GM12878 (cell line): ENCODE measurements around the gene SATB1. TPM values are rescaled to one million over a fixed set of nuclear protein-coding genes. Genes with fewer than 3 reads are reported as not detected.
"Not testable (repeated sequence)": the region's sequence is repeated elsewhere in the genome, so short reads cannot be mapped to it uniquely, and the experiment has no call there.

Experiments
- ATAC-seq: fragments of 200-7000 bp; cut with Tn5 transposase; 3 replicates; pipeline ENCODE4 v1.9.1; 2020; ENCODE audit warnings: mild to moderate bottlenecking, moderate library complexity
- BruUV-seq: library from RNA; stranded (reverse); fragments of 400-500 nt; replicated peaks from 2 replicates; lab custom pipeline; 2021; lab: Mats Ljungman, UMichigan
- CTCF ChIA-PET: fragments of 300-600 bp; sonication (Branson Sonifier 250); formaldehyde crosslinking; extraction: SDS; loops from one replicate; lab custom pipeline; 2021; ENCODE audit warnings: inconsistent platforms; lab: Yijun Ruan, JAX
- POLR2A ChIA-PET: fragments of 350-600 bp; formaldehyde crosslinking; extraction: SDS; loops from one replicate; lab custom pipeline; 2021; ENCODE audit warnings: inconsistent platforms; lab: Charles Lee
- RAD21 ChIA-PET: fragments of 300-600 bp; sonication (Branson Sonifier 250); formaldehyde crosslinking; loops from one replicate; lab custom pipeline; 2023; ENCODE audit warnings: antibody characterized with exemption; ENCODE audit not compliant: unreplicated experiment; lab: Charles Lee
- SMC1A ChIA-PET: fragments of 300-600 bp; sonication (Branson Sonifier 250); formaldehyde crosslinking; loops from one replicate; lab custom pipeline; 2023; ENCODE audit not compliant: unreplicated experiment, uncharacterized antibody; lab: Charles Lee
- DNase-seq: peaks from one replicate; pipeline ENCODE4 v3.0.0-alpha.2; 2011; ENCODE audit warnings: low read depth, low spot score
- FAIRE-seq: peaks from 3 replicates; lab custom pipeline; 2011; peaks lifted over from hg19 to GRCh38; lab: Jason Lieb, UNC
- H2AFZ ChIP-seq: 2 replicates; pipeline ENCODE4 v1.6.0; 2011; ENCODE audit warnings: low read depth, low read length, control low read depth; ENCODE audit not compliant: control insufficient read depth
- H3K27ac ChIP-seq: 2 replicates; pipeline ENCODE4 v1.5.1; 2011; ENCODE audit warnings: control low read depth; ENCODE audit not compliant: control insufficient read depth, insufficient read depth
- H3K27me3 ChIP-seq, 2 experiments: replicated peaks in 1 of 2; 2 replicates each; pipeline versions ENCODE4 v1.6.0 to v1.6.1; 2011; ENCODE audit warnings: low read length in 1 of 2; ENCODE audit not compliant: control insufficient read depth in 2 of 2, insufficient read depth in 2 of 2
- H3K36me3 ChIP-seq, 2 experiments: 2 replicates each; pipeline ENCODE4 v1.5.1; 2011; ENCODE audit warnings: low read length in 1 of 2; ENCODE audit not compliant: control insufficient read depth in 2 of 2, insufficient read depth in 2 of 2
- H3K4me1 ChIP-seq: 2 replicates; pipeline ENCODE4 v1.6.1; 2011; ENCODE audit warnings: mild to moderate bottlenecking, low read length, moderate library complexity, mixed read lengths; ENCODE audit not compliant: control insufficient read depth, insufficient read depth
- H3K4me2 ChIP-seq: 2 replicates; pipeline ENCODE4 v1.6.0; 2011; ENCODE audit warnings: control low read depth; ENCODE audit not compliant: control insufficient read depth, insufficient read depth
- H3K4me3 ChIP-seq: fragments of 200-600 bp; sonication (generic); 2 replicates; pipeline ENCODE4 v1.5.1; 2016
- H3K79me2 ChIP-seq: 2 replicates; pipeline ENCODE4 v1.6.0; 2011; ENCODE audit warnings: low read length; ENCODE audit not compliant: control insufficient read depth, insufficient read depth
- H3K9ac ChIP-seq: 2 replicates; pipeline ENCODE4 v1.8.0; 2011; ENCODE audit warnings: low read length, control low read depth, mixed read lengths; ENCODE audit not compliant: control insufficient read depth, insufficient read depth
- H3K9me3 ChIP-seq: replicated peaks from 3 replicates; pipeline ENCODE4 v1.5.1; 2011; ENCODE audit warnings: mild to moderate bottlenecking, low read length; ENCODE audit not compliant: control insufficient read depth, insufficient read depth
- H4K20me1 ChIP-seq: 2 replicates; pipeline ENCODE4 v1.6.0; 2011; ENCODE audit not compliant: control insufficient read depth, insufficient read depth
- CBX5 ChIP-seq: sonication (generic); IDR thresholded peaks from 2 replicates; pipeline ENCODE4 v1.6.1; 2016; ENCODE audit warnings: low read depth, moderate library complexity, mild to moderate bottlenecking, inconsistent platforms
- FOXK2 ChIP-seq: fragments of 450-650 bp; IDR thresholded peaks from 2 replicates; pipeline ENCODE4 v1.6.1; 2017; ENCODE audit warnings: mild to moderate bottlenecking, moderate library complexity
- IKZF1 ChIP-seq: fragments of 450-650 bp; conservative IDR thresholded peaks from 2 replicates; pipeline ENCODE4 v1.6.1; 2017; ENCODE audit warnings: antibody characterized with exemption, mild to moderate bottlenecking
- MEF2B ChIP-seq: fragments of 450-650 bp; IDR thresholded peaks from 2 replicates; pipeline ENCODE4 v1.6.1; 2018; ENCODE audit warnings: mild to moderate bottlenecking, moderate library complexity; ENCODE audit not compliant: partially characterized antibody, poor library complexity, severe bottlenecking
- NRF1 ChIP-seq: conservative IDR thresholded peaks from 2 replicates; pipeline ENCODE4 v1.6.1; 2011; ENCODE audit warnings: mild to moderate bottlenecking, low read depth, low read length, improper control_type of control experiment
- RB1 ChIP-seq: fragments of 450-650 bp; formaldehyde crosslinking; IDR thresholded peaks from 2 replicates; pipeline ENCODE4 v1.6.1; 2017; ENCODE audit warnings: mild to moderate bottlenecking, borderline replicate concordance
- YY1 ChIP-seq: IDR thresholded peaks from 2 replicates; pipeline ENCODE4 v1.6.1; 2011; ENCODE audit warnings: low read depth, mild to moderate bottlenecking, low read length
- WGBS: methylation state at CpG from one replicate; pipeline ENCODE4 v1.1.6; 2016; ENCODE audit warnings: low lambda C conversion rate; ENCODE audit not compliant: insufficient replicate concordance, insufficient coverage; ENCODE audit errors: missing lambda C conversion rate; 5-methylcytosine and 5-hydroxymethylcytosine counted together
- in situ Hi-C: fragments of 300-500 bp; cut with MboI; formaldehyde crosslinking; loops from 9 replicates; pipeline ENCODE4 v1.14.3; 2018; ENCODE audit warnings: mixed read lengths
- intact Hi-C: fragments of 100-400 bp; cut with micrococcal nuclease; formaldehyde crosslinking; loops from one replicate; pipeline ENCODE4 v1.14.2; 2022; ENCODE audit not compliant: unreplicated experiment
- polyA plus RNA-seq, 11 experiments: library from polyadenylated mRNA; depleted of rRNA in 4 of 11; unstranded in 6 of 11; stranded (reverse) in 5 of 11; fragments of >200 nt; fragmentation: Nextera tagmentation in 4 of 11; fragmentation: Illumina TruSeq in 1 of 11; extraction: Ambion mirVana in 4 of 11; extraction: Trizol in 1 of 11; gene quantifications; 1 replicate in 1 of 11; 2 replicates in 10 of 11; pipeline versions ENCODE4 v1.2.1 to v1.2.3, GENCODE V29; 2011 to 2016; ENCODE audit warnings: inconsistent platforms in 2 of 11, missing spikeins in 2 of 11, low read depth in 1 of 11
- total RNA-seq, 4 experiments: library from RNA; depleted of rRNA in 3 of 4; stranded (reverse); fragments of >200 nt in 3 of 4; fragmentation: Illumina TruSeq in 1 of 4; extraction: Trizol in 1 of 4; gene quantifications; 2 replicates each; pipeline versions ENCODE4 v1.2.1 to v1.2.3, GENCODE V29; 2013 to 2021
- TF ChIP-seq, protein P1 (sequence below): IDR thresholded peaks from 2 replicates; pipeline ENCODE4 v1.6.1; 2012; ENCODE audit warnings: improper control_type of control experiment, low read depth, low read length; ENCODE audit not compliant: insufficient replicate concordance

Gene SATB1
- total and polyA plus RNA-seq, 10 of the 15 experiments (the other 5 are each of a cell fraction or from before 2014, with no cell fraction given), result 0.01 to 0.72 (median 0.07) TPM; not detected in 4

- POLR2A ChIA-PET, result no interaction called here
- ATAC-seq, result no peak
- in situ Hi-C loops (no loop called here), intact Hi-C loops (no loop called here)
- no peaks in the 10 kb centered on the region for H3K4me1 ChIP-seq
- no peak for TF ChIP-seq YY1
- TF ChIP-seq RB1, result no peak
- TF ChIP-seq NRF1, result no peak
- TF ChIP-seq, protein P1, sequence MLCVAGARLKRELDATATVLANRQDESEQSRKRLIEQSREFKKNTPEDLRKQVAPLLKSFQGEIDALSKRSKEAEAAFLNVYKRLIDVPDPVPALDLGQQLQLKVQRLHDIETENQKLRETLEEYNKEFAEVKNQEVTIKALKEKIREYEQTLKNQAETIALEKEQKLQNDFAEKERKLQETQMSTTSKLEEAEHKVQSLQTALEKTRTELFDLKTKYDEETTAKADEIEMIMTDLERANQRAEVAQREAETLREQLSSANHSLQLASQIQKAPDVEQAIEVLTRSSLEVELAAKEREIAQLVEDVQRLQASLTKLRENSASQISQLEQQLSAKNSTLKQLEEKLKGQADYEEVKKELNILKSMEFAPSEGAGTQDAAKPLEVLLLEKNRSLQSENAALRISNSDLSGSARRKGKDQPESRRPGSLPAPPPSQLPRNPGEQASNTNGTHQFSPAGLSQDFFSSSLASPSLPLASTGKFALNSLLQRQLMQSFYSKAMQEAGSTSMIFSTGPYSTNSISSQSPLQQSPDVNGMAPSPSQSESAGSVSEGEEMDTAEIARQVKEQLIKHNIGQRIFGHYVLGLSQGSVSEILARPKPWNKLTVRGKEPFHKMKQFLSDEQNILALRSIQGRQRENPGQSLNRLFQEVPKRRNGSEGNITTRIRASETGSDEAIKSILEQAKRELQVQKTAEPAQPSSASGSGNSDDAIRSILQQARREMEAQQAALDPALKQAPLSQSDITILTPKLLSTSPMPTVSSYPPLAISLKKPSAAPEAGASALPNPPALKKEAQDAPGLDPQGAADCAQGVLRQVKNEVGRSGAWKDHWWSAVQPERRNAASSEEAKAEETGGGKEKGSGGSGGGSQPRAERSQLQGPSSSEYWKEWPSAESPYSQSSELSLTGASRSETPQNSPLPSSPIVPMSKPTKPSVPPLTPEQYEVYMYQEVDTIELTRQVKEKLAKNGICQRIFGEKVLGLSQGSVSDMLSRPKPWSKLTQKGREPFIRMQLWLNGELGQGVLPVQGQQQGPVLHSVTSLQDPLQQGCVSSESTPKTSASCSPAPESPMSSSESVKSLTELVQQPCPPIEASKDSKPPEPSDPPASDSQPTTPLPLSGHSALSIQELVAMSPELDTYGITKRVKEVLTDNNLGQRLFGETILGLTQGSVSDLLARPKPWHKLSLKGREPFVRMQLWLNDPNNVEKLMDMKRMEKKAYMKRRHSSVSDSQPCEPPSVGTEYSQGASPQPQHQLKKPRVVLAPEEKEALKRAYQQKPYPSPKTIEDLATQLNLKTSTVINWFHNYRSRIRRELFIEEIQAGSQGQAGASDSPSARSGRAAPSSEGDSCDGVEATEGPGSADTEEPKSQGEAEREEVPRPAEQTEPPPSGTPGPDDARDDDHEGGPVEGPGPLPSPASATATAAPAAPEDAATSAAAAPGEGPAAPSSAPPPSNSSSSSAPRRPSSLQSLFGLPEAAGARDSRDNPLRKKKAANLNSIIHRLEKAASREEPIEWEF, result no peak
- no peak for TF ChIP-seq CBX5
- TF ChIP-seq FOXK2, result no peak
- no peak for TF ChIP-seq MEF2B
- TF ChIP-seq IKZF1, result no peak
- no peak for DNase-seq
- no peak overlapping the region for H3K4me2 ChIP-seq
- H3K4me3 ChIP-seq, result no peak overlapping the region
- no peak for FAIRE-seq
- RAD21 ChIA-PET, result no interaction called here
- no peak overlapping the region for H2AFZ ChIP-seq
- CTCF ChIA-PET, result interaction anchor here (0.6 to 0.8 kb wide), 2 partner anchors 53 to 55 kb away, joined by 3 read pairs; no protein-coding TSS in a partner anchor
- H3K27ac ChIP-seq, result no peak overlapping the region
- SMC1A ChIA-PET, result interaction anchor here (0.8 kb wide), 1 partner anchor 1668 kb away, joined by 3 read pairs; no protein-coding TSS in a partner anchor
- no peaks in the 10 kb centered on the region for H3K79me2 ChIP-seq
- H3K27me3 ChIP-seq, result no peaks in the 10 kb centered on the region
- no TSS peak for BruUV-seq
- H3K9me3 ChIP-seq, result no peaks in the 10 kb centered on the region
- H3K36me3 ChIP-seq, result no peaks in the 10 kb centered on the region
- no peak overlapping the region for H3K9ac ChIP-seq
- H4K20me1 ChIP-seq, result no peaks in the 10 kb centered on the region
These were observed 90.1 kb downstream of the SATB1 start for GRCh38 chr3:18334837-18335601.

DNA sequence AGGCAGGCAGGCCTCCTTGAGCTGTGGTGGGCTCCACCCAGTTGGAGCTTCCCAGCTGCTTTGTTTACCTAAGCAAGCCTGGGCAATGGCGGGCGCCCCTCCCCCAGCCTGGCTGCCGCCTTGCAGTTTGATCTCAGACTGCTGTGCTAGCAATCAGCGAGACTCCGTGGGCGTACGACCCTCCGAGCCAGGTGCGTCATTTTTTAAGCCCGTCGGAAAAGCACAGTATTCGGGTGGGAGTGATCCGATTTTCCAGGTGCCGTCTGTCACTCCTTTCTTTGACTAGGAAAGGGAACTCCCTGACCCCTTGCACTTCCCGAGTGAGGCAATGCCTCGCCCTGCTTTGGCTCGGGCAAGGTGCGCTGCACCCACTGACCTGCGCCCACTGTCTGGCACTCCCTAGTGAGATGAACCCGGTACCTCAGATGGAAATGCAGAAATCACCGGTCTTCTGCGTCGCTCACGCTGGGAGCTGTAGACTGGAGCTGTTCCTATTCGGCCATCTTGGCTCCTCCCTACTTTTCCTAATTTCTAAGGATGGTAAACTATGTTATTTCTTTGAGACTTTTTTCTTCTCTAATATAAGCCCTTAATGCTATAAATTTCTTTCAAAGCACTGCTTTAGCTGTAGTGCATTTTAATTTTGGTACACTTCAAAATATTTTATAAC is 94.2 kb downstream of the SATB1 start:
- SMC1A ChIA-PET, FAIRE-seq, POLR2A ChIA-PET, H3K27me3 ChIP-seq, ATAC-seq, BruUV-seq, H4K20me1 ChIP-seq, H3K79me2 ChIP-seq, H3K9me3 ChIP-seq, H3K36me3 ChIP-seq, RAD21 ChIA-PET, H3K4me2 ChIP-seq, H3K27ac ChIP-seq, CTCF ChIA-PET, H2AFZ ChIP-seq, in situ Hi-C loops, intact Hi-C loops, H3K9ac ChIP-seq, H3K4me1 ChIP-seq, H3K4me3 ChIP-seq, DNase-seq: not testable (repeated sequence)
- WGBS, result 74% methylated on average over 22 of the region's 25 CpGs
